GM21390 (cell line): ENCODE measurements around the gene NIPAL3.
"Not testable (repeated sequence)": the region's sequence is repeated elsewhere in the genome, so short reads cannot be mapped to it uniquely, and the experiment has no call there.

Experiments used
- ATAC-seq: cut with Tn5 transposase; IDR thresholded peaks from one replicate; pipeline ENCODE4 v1.9.1; 2021; ENCODE audit not compliant: unreplicated experiment

NIPAL3 gene

DNA sequence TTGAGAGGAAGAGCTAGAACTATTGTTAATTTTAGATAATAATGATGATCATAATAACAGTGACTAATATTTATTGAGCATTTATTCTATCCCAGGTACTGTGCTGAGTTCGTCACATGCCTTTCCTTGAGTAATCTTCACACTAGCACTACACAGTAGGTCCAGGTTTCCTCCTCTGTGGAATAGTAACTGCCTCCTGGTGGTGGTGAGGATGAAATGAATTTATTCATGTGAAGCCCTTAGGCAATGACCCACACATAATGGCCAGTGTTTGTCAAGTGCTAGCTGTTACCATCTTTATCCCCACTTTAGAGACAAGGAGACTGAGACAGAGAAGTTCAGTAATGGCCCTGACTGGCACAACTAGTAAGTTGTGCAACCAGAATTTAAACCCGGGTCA, 5.9 kb downstream of the NIPAL3 start:
- no peak for ATAC-seq

DNA sequence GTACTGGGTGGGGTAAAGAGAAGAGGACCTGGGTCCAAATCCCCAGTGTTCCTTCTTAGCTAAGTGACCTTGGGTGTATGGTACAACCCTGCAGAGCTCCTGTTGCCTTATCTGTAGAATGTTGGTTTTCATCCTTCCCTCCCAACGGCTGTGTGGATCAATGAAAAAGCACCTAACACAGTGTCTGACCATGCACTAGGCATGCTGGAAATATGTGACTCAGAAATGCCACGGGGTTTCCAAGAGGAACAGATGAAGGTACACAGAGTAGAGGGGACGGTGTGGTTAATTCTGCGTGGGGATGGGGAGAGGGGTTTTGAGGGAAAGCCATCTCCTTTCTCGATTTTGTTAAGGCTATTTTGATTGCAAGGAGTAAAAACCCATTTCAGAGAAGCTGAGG, 8.6 kb downstream of the NIPAL3 start:
- no peak for ATAC-seq

DNA sequence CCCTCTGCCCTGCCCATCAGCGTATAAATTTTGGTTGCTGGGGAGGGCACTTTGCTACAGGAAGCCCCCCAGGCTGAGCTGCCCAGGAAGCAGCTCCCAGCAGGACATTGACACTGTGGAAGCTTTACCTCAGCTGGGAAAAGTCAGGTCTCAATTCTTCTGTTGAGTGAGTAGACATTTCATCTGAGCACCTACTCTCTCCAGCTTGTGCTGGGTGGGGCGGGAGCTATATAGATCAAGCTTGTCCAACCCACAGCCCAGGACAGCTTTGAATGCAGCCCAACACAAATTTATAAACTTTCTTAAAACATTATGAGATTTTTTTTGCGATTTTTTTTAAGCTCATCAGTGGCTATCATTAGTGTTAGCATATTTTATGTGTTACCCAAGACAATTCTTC, 9.4 kb downstream of the NIPAL3 start:
- no peak for ATAC-seq

DNA sequence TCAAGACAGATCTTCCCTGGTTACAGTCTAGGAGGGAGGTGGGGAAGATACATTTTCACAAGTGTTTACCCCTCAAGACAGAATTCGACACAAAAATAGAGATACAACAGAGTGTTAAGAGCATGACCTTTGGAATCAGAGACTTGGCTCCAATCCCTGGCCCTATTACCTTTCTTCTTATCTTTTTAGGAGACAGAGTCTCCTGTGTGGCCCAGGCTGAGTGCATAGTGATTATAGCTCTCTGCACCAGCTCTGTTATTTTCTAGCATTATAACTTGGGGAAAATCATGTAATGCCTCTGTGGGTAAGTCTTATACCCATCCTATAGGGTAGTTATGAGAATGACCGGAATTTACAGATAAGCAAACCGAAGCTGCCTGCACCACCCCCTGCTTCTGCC, 9.8 kb downstream of the NIPAL3 start:
- no peak for ATAC-seq

DNA sequence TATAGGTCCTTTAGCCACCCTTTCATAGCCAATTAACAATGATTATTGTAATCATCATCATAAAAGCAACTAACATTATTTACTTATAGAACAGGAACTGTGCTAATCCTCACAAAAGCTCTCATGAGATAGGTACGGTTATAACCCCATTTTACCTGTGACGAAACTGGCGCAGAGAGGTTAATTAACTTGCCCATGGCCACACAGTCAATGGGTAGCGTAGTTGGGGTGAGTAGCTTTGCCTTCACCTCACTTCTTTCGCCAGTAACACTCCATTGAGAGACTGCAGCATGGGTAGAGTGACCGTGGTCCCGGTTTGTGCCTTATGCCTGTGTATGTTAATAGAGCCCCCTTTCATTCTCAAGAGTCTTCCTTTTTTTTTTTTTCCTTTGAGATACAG, 10.3 kb downstream of the NIPAL3 start:
- no peak for ATAC-seq

DNA sequence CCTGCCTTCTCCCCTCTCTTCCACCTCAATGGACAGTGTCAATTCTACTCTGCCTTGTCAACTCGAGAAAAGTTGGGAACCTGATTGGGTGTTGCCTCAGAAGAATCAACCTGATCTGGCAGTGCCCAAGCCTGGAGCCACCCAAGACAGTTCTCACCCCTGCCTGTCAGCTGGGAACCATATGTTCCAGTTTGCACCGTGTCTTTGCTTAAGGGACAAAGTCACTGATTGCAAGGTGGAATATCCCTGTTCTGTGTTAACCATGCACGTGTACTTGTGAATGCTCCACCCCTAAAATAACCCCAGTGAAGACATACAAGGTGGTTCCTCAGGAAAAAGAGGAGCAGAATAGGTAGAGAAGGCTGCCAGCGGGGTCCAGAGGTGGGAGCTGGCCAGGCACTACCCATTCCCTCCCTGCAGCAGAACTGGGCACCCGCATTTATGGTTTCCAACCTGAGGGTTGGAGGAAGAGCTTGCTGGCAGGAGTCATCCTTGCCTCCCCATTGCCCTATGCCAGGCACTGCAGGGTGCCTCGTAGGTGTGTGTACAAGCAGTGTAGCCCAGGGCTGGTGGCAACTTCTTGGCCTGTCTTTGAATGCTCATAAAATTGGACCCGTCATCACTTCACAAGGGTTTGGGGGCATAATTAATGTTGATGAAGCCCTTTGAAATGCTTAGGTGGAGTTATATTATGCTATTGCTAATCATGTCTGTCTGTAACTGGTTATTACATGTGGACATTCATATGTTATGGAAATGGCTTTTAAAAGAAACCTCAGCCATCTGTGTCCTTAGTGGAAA, 11.3 kb downstream of the NIPAL3 start:
- no peak for ATAC-seq

DNA sequence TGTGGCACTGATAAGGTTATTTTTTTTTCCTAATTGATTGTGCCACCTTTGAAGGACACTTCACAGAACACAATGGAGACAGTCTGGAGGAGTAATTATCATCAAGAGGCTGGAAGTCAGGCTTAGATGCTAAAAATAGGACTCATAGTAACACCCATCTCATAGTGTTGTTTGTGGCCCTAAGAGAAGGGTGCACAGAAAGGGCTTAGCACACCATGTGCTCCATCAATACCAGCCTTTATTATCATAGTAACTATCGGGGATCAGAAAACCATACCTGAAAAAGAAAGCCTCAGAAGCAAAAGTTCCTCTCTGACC, 11.9 kb downstream of the NIPAL3 start:
- ATAC-seq: no peak

DNA sequence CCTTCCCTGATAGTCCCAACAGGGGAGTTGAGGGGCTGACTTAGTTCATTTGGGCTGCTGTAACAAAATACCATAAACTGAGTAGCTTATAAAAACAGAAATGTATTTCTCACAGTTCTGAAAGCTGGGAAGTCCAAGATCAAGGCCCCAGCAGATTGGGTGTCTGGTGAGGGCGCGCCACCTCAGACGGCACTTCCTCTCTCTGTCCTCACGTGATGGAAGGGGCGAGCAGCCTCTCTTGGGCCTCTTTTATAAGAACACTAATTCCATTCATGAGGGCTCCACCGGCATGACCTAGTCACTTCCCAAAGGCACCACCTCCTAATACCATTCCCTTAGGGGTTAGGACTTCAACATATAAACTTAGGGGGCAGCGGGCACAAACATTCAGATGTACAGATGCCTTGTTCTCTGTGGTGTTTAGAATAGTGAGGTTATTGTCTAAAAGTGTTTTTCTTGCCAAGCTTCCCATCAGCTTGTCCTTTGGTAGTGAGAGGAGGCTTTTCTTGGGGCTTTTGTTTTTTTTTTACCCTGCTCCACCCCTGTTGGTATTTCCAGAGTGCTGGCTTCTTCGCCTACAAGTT, 20.3 kb downstream of the NIPAL3 start:
- no peak for ATAC-seq

DNA sequence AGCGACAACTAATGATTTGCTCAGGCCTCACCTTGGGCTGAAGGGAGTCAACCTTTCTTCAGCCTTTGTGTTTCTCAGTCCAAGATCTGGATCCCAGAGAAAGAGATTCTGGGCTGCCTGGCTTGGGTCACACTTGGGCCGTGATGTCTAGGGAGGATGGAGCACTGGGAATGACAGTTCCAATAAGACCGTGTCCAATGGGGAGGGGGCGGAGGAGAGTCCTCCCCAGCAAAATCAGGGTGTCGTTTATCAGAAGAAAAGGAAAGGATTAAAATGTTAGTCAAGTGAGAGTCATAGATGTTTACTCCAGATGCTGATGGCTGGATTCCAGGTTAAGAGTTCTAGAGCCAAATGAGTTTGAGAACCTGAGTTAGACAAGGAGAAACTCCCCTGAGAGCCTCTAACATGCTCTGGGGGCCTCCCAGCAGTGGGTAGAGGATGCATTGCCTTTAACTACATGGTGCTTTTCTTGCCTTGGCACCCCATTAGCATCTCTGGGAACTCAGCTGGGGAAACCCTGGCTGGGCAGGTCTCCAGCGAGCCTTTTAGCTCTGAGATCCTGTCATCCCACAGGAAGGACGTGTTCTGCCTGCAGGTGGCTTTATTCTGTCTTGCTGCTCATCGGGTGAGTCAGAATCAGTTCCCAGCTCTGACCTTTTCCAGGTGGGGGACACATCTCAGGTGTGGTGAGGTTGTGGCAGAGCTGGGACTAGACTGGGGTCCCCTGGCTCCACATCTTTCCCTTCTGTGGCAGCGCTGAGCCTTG, 22.2 kb downstream of the NIPAL3 start:
- ATAC-seq: no peak

DNA sequence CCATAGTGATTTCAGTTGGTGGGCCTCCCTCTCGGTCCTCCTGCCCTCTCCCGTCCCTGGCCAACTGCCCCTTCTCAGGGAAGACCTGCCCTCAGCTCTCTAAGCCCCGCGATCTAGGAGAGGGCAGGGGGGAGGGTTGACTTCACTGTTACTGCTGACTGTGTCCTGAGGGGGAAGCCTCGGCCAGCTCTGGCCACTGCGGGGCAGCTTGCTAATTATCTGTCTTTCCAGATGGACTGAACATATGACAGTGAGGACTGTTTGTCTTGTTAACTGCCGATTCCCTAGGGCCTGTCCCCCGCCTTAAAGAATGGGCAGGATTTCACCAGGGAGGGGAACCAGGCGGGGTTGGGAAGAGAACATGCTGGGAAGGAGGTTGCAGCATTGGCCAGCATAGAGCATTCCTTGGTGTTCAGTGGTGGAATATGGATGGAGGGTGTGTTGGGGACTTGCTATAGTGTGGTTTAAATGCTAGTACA, 22.9 kb downstream of the NIPAL3 start:
- no peak for ATAC-seq

DNA sequence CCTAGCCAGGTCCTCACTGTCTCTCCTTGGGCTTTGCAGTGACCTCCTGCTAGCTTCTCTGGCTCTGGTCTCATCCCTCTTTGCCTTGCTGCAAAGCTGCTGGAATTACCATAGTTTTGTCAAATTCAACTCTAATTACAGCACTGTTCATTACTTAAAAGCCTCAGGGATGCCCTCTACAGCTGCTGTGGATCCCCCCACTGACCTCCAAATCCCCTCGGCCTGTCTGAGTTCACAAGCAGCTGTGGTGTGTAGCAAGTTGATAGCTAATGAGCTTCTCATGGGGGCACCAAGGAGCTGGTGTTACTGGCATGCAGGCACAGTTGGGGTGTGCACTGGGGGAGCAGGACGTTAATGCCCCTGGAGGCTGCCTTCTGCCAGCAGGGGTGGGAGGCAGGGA, 24.8 kb downstream of the NIPAL3 start:
- no peak for ATAC-seq

DNA sequence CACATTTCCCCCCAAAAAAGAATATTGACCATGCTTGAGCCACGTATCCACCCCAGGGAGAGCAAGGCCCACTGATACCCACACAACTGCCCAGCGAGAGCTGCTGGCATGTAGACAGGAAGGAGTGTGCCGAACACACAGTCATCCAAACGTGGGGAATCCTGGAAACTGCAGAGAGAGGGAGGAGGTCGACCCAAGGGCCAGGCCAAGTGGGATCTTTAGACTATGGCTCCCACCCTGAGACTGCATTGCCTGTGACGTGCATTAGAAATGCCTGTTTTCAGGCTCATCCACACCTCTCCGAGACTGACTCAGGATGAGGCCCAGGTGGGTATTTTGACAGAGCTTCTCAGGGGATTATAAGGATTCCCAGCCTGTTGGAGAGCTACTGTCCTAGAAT, 25.9 kb downstream of the NIPAL3 start:
- no peak for ATAC-seq

DNA sequence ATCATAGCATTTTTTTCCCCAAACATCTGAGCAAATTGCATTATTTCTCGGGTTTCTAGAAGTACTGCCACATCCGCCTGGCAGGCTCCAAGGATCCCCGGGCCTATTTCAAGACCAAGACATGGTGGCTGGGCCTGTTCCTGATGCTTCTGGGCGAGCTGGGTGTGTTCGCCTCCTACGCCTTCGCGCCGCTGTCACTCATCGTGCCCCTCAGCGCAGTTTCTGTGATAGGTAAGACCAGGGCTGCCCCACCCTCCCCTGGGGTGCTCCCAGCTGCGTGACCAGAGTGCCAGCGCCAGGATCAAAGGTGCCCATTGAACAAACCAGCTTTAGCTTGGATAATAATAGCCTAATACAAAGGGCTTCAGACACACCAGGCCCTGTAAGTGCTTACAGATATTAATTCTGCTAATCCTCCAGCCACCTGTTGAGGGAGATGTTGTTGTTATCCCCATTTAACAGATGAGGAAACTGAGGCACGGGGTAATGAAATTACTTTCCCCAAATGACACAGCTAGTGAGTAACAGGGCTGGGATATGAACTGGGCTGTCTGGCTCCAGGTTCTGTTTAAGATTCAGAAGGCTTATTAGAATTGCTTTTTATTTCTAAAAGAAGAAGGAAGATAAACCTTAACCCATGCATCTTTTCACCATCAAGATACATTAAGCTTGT, 26.5 kb downstream of the NIPAL3 start:
- ATAC-seq: no peak

DNA sequence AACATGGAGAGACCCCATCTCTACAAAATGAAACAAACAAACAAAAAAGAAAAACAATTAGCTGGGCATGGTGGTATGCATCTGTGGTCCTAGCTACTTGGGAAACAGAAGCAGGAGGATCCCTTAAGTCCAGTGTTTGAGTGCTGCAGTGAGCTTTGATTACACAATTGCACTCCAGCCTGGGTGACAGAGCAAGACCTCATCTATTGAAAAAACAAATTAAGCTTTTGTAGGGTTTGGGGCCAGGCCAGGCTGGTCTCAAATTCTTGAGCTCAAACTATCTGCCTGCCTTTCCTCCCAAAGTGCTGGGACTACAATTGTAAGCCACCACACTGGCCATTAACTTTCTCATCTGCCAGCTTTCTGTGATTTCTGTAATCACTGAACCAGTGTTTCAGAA, 27.2 kb downstream of the NIPAL3 start:
- ATAC-seq: no peak

DNA sequence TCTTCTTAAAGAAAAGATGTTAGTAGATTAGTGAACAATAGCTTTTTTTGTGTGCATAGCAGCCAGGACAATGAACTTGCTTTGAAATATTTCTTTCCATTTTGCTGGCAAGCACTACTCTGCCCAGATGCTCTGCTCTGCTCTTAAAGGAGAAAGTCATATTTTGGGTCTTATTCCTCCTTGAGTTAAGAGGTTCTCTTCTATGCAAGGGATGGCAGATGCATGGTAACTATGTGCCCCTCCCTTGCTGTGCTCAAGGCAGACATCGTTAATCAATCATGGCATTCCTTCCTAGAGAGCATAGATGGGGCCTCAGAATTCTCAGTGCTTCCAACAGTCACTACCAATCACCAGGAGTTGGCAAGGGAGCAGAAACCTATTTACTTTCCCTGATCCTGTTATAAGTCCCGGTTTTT, 27.6 kb downstream of the NIPAL3 start:
- ATAC-seq: no peak

DNA sequence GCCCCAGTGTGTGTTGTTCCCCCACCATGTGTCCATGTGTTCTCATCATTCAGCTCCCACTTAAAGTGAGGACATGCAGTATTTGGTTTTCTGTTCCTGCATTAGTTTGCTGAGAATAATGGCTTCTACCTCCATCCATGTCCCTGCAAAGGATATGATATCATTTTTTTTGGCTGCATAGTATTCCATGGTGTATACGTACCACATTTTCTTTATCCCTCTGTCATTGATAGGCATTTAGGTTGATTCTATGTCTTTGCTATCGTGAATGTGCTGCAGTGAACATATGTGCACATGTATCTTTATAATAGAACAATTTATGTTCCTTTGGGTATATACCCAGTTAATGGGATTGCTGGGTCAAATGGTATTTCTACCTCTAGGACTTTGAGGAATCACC, 30.8 kb downstream of the NIPAL3 start:
- not testable (repeated sequence) for ATAC-seq

DNA sequence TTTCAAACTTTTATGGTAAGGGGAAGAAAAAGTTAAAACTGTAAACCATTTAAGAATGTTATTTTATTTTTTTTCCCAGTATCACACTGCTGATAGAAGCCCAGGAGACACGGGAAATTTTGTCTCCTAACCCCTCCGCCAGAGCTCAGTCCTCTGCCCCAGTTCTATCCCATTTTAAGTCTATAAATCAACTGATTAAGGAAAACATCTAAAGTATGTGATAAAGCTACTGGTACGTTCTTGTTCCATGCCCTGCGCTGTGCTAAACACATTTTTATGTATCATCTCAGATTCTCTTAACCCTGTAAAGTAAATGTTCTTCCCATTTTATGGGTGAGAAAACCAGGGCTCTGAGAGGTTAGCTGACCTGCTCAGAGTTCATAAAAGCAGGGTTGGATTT, 34.7 kb downstream of the NIPAL3 start:
- no peak for ATAC-seq

DNA sequence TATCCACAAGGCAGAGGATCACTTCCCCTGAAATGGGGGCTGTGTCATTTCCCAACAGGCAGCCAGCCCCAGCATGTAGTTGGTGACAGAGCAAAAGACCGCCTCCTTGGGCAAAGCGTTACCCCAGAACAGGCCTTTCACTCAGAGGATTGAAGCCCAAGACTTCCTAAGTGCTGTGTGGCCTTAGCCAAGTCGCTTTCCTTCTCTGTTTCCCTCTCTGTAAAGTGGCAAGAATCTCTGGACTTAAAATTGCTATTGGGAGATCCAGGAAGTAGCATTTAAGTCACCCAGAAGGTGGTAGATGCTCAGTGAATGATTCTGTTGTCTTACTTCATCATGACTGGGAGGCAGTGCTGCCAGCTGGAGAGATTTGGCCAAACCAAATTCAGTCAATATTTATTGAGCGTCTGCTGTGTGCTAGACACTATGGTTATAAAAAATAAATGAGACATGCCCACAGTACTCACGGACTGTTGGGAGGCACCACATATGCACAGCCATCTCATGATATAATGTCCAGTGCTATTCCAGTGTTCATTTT, 35.3 kb downstream of the NIPAL3 start:
- no peak for ATAC-seq

DNA sequence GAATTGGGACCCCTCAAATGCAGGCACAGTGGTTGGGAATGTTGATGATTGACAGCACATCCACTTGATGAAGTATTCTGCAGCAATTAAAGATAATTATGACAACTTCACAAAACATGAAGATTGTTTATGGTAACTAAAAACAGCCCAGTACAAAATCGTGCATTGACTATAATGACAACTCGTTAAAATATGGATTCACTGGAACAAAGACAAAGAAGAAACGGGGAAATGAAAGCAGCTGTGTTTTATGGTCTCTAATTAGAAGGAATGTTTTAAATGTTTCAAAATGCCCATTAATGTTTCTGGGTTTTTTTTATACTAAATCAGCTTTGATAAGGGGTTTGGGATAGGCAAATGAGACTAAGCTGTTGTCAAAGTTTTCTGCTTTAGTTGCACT, 36.1 kb downstream of the NIPAL3 start:
- no peak for ATAC-seq

DNA sequence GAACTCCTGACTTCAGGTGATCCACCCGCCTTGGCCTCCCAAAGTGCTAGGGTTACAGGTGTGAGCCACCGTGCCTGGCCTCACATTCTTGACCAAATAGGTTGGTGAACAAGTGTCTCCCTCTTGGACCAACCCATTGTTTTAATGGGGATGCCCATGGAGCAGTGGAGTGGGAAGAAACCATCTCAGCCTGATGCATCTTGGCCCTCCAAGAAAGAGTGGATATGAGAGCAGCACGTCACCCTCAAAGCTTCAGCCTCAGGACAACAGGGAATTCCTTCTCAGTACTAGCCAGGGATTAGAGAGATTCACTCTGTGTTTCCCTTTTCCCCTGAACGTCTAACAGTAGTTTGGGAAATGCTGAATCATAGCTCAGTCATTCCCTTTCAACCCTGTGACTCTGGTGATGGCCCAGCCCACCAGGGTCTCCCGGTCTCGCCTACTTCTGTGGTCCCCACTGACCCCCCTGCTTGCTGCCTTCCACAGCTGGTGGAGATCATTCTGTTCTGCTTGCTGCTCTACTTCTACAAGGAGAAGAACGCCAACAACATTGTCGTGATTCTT, 37.4 kb downstream of the NIPAL3 start:
- ATAC-seq: no peak

DNA sequence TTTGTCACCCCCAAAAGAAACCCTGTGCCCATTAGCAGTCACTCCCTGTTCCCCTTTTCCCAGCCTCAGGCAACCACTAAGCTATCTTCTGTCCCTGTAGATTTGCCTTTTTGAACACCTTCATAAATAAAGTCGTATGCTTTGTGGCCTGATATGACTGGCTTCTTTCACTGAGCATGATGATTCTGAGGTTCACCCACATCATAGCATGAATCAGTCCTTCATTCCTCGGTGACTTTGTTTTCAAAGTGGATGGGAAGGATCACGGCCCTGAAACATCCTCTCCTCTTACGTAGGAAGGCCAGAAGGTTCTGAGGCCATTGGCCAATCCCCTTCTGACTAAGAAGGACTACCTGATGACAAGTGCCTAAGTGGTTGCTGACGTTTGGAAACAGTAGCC, 39.1 kb downstream of the NIPAL3 start:
- no peak for ATAC-seq
